NCI-H526 (cell line): ENCODE measurements around the gene PRSS56.

Experiments
- DNase-seq, 2 experiments: peaks; one replicate each; lab custom pipeline; 2025; lab: John Stamatoyannopoulos, UW

Gene PRSS56

DNA sequence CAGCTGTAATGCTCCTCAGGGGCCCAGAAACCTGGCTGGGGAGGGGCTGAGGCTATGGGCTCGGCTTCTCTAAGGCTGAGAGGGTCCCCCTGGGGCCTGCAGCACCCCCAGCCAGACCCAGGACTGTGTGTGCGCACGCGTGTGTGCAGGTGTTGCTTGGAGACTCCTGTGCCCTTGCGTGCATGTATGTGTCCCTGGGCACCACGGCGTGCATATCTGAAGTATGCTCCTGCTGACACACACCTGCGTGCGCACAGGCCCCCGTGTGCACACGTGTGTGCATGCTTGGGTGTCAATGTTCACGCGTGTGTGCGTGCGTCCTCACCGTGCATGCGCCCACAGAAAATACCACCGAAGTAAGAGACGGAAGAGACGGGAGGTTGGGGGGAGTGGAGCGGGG lies 17.7 kb upstream of the PRSS56 start:
- DNase-seq, result no peak

DNA sequence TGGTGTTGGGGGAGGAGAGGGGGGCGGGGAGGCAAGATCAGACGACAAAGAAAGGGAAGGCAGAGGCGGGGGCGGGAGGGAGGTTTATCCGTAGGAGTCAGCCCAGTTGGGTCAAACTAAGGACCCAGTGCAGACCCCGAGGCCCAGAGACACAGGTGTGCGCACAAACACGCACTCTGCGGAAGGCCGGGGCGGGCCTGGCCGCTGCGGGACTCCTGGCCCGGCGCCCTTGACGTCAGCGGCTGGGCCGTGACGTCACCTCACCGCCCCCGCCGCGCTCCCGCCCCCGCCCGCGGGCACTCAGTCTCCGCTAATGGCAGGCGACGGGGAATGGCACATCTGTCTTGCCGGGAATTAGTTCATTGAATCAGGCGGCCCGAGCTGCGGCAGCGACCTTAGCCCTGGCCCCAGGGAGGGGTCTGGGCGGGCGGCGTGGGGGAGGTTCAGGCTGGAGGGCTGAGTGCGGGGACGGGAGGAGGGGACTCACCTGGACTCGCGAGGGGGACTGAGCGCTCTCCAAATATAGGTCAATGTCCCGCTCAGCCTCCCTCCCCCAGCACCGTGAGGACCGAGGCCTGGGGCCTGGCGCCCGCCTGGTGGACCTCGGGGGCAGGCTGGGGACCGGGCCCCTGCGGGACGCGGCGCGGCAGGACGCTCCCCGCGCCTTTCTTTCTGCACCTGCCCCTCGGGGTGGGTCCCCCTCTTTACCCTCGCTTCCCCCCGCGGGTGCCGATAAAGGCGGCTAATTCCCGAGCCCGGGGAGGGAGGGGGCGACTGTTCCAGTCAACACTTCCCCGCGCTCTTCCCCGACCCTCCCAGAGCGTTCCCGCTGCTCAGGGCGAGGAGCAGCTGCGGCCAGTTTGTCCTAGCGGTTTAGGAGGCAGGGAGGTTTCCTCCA lies 17.0 kb upstream of the PRSS56 start:
- DNase-seq, result peak in 1 of 2 experiments; percentile 51

GRCh38 chr2:232503809-232504323 lies 16.3 kb upstream of the PRSS56 start:
- DNase-seq, result no peak

DNA sequence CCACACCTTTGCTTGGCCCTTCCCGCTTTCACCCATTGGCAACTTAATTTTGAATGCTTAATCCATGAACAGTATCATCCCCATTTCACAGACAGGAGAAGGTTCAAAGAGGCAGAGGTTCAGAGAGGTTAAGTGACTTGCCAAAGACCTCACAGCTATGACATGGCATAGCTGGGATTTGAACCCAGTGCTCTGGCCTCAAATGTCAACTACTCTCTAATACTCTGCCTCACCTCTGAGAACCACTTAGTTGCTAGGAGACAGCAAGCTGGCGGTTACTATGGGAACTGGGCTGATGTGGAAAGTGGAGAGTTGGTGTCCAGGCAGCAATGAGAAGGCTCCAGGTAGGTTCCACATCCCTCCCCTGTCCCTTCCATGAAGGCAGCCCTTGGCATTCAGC lies 15.8 kb upstream of the PRSS56 start:
- DNase-seq, result peak; percentile 21 to 32

GRCh38 chr2:232505856-232506255 lies 14.3 kb upstream of the PRSS56 start:
- DNase-seq, result no peak

DNA sequence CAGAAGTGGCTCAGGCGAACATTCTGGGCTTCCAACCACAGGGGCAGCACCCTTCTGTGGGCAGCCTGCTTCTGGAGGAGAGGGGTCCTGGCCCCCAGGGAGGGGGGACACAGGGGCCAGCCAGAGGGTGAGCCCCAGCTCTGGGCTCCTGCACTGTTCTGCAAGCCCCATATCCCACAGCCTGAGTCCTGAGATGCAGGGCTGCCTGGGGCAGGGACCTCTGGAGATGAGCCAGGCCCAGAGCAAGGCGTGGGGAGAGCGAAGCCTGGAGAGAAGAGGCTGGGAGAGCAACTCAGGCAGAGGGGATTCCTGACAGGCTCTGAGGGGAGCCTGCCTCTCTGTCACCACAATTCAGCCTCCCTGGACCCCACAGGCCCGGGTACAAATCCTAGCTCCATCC lies 13.5 kb upstream of the PRSS56 start:
- no peak for DNase-seq

- DNase-seq, result no peak
Measured at GRCh38 chr2:232508251-232508650, 11.9 kb upstream of the PRSS56 start.

- DNase-seq, result no peak
Measured at GRCh38 chr2:232511336-232511890, 8.8 kb upstream of the PRSS56 start.

- DNase-seq, result peak; percentile 16 to 42
Measured at GRCh38 chr2:232512602-232513001, 7.6 kb upstream of the PRSS56 start.

DNA sequence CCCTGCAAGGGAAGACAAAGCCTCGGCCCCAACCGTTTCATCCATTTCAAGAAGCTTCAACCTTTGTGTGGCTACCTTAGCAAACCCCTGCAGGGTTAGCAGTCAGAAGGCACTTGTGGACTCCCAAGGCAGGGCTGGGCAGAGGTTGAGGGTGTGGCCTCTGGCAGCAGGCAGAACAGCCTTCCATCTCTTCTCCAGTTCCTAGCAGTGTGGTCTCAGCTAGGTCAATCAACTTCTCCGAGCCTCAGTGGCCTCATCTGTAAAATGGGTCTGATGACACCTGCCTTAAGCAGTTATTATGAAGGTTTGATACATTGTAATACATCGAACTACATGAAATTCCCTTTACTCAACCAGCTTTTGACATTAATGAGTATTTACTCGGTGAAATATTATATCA lies 6.8 kb upstream of the PRSS56 start:
- no peak for DNase-seq

DNA sequence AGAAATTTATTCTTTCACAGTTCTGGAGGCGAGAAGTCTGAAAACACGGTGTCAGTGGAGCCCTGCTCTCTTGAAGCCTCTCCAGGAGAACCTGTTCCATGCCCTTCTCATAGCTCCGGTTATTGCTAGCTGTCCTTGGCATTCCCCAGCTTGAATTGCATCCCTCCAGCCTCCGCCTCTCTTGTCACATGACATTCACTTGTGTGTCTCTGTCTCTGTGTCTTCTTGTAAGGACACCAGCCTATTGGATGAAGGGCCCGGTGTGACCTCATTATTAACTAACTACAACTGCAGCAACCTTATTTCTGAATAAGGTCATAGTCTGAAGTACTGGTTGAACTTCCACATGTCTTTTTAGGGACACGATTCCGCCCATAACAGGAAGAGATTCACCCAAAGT lies 4.5 kb upstream of the PRSS56 start:
- no peak for DNase-seq

DNA sequence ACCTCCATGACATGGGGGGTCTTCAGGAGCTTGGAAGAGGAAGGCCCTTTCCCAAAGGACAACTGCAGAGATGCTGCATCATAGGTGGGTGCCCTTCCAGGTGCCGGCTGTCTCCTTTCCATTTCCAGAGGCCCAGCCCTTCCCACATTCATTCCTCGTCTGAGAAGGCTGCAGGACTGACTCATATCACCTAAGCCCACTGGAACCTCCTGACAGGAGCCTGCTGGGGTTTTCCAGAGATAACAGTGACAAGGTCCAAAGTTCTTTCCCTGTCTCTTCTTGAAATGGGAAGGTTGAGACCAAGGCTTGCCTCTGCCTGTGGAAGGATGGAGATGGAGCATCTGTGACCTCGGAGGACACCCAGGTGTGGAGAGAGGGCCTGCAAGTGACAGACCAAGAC lies 3.6 kb upstream of the PRSS56 start:
- DNase-seq, result no peak

DNA sequence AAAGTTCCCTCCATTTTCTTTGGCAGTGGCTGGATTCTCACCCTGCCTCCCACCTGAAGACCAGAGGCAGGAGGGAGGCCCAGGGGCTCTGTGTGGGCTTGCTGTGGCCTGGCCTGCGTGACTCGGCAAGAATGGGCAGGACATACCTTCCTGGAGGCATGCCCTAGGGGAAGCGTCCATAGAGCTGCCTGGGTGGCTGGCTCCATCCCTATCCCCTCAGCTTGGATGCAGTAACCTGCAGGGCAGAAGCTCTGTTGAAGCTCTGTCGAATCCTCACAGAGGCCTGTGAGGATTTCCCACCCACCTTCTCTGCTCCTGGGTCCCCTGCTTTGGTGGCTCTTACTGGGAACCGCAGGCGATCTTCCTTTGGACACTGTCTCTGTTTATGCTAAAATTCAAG lies 1.3 kb upstream of the PRSS56 start:
- no peak for DNase-seq

GRCh38 chr2:232520489-232520888 lies 301 bp downstream of the PRSS56 start:
- DNase-seq, result no peak

GRCh38 chr2:232521098-232521497 lies 910 bp downstream of the PRSS56 start:
- DNase-seq, result no peak

DNA sequence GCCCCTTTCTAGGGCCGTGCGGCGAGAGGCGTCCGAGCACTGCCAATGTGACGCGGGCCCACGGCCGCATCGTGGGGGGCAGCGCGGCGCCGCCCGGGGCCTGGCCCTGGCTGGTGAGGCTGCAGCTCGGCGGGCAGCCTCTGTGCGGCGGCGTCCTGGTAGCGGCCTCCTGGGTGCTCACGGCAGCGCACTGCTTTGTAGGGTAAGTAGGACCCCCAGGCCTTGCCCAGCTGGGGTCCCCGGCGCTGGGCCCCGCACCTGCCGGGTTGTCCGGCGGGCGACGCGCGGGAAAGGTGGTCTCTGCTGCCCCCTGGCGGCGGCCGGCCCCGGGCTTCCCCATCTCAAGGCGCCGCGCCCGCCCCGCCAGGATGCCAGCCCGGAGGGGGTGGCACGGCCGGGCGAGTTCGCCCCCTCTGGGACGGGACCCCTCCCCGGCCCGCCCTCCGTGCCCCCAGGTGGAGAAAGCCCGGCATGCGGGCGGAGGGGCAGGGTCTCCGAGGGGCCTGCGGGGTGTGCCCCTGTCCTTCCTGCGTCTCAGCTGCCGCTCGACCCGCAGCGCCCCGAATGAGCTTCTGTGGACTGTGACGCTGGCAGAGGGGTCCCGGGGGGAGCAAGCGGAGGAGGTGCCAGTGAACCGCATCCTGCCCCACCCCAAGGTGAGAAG lies 1.9 kb downstream of the PRSS56 start:
- DNase-seq, result peak in 1 of 2 experiments; percentile 59

DNA sequence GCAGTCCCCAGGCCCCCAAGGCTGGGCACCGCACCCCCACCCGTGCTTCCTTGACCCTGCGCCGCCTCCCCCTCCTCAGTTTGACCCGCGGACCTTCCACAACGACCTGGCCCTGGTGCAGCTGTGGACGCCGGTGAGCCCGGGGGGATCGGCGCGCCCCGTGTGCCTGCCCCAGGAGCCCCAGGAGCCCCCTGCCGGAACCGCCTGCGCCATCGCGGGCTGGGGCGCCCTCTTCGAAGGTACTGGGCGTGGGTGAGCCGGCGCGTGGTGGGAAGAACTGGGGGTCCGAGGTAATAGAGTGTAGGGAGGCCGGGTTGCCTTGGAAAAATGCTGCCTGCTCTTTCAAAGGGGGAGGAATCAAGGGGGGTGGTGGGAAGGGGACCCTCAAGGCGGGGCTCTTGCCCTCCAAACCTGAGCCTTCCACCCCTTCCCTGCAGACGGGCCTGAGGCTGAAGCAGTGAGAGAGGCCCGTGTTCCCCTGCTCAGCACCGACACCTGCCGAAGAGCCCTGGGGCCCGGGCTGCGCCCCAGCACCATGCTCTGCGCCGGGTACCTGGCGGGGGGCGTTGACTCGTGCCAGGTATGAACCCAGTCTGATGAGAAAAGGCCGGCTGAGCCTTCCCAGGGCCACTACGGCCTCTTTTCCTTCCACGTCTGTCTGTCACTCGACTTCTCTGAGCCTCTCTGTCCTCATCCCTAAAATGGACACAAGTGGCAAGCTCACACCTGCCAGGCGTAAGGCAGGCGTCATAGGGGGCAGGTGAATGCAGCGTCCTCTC lies 2.6 kb downstream of the PRSS56 start:
- DNase-seq, result peak in 1 of 2 experiments; percentile 26

- DNase-seq, result peak in 1 of 2 experiments; percentile 44
Measured at GRCh38 chr2:232523402-232523681, 3.2 kb downstream of the PRSS56 start.

GRCh38 chr2:232523682-232524597 lies 3.8 kb downstream of the PRSS56 start:
- peak; percentile 40 to 82 for DNase-seq

DNA sequence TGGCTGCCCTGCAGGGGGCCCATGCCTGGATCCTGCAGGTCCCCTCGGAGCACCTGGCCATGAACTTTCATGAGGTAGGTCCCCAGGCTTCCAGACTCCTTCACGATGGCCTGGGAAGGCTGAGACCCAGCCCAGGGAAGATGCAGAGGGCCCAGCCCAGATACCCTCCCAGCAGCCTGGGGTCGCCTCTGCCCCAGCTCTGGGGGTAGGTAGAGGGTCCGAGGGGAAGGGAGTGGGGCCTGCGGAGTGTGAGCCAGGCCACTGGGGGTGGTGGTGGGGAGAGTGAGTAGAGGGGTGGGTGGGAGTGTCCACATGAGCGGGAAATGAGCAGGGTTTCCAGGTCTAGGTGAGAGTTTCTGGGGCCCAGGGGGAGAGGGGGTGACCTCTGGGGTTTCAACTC lies 4.6 kb downstream of the PRSS56 start:
- DNase-seq, result no peak

- DNase-seq, result no peak
Measured at GRCh38 chr2:232525199-232525598, 5.0 kb downstream of the PRSS56 start.
